NCI-H526 (cell line): ENCODE data around the gene PLEKHG4B.

Source experiments
- DNase-seq, 2 experiments: peaks; one replicate each; lab custom pipeline; 2025; lab: John Stamatoyannopoulos, UW

The PLEKHG4B gene

DNA sequence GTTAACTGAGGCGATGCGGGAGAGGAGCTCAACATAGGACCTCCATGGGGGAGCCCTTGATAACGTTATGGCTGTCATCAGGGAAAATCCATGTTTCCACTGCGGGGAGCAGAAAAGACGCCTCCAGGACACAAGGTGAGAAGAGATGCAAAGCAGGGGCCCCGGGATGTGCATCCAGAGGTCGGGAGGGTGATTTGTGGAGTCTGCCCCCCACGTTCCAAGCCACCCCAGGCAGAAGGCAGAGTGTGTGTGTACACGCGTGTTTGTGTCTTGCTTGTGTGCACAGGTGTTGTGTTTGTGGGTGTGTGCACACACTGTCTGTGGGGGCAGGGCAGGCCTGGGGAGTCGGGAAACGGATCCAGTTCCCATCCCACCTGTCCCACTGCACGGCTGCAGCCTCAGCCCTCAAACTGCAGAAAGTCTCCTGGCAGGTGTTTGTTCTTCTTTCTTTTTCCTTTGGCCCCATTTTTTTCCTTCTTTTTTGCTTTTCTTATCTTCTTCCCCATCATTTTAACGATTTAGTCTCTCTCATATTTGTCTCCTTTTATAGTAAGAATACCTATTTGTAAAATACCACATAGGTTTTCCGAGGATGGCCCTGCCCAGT is 17.4 kb upstream of the PLEKHG4B start:
- peak in 1 of 2 experiments; percentile 27 for DNase-seq

DNA sequence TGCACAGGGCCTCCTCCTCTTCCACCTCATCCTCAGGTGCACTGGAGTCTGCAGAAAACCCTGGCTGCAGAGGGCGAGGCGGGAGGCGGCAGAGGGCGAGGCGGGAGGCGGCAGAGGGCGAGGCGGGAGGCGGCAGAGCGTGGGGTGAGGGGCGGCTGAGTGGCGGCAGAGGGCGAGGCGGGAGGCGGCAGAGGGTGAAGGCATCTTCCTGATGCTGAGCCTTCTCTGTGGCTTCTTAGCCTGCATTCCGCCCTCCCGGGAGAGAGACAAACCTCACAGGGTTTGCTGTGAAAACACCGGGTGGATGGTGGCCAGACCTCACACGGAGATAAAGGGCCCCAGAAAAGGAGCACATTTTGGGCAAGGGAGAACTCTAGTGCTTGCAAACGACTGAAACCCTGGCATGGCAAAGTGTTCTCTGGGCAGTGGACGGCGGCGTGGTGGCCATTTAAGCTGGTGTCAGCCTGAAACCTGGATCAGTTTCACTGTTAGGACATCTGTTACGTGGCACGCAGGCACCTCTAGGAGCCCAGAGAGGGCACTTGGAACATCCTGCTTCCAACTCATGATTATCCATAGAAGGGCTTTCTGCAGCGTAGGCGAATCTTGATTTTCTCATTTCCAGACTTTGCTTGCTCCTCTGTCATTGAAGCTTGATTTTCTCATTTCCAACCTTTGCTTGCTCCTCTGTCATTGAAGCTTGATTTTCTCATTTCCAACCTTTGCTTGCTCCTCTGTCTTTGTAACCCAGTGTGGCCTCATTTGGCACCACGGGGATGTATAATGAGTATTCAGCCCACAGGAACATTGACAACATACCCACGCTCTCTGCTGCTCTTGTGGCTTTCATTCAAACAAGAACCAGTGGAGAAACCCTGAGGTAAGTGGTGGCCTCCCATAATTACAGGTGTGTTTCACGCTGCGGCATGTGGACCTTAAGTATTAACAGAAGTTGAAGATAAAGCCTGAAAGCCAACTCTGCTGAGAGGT is 16.3 kb upstream of the PLEKHG4B start:
- DNase-seq, result peak in 1 of 2 experiments; percentile 26

DNA sequence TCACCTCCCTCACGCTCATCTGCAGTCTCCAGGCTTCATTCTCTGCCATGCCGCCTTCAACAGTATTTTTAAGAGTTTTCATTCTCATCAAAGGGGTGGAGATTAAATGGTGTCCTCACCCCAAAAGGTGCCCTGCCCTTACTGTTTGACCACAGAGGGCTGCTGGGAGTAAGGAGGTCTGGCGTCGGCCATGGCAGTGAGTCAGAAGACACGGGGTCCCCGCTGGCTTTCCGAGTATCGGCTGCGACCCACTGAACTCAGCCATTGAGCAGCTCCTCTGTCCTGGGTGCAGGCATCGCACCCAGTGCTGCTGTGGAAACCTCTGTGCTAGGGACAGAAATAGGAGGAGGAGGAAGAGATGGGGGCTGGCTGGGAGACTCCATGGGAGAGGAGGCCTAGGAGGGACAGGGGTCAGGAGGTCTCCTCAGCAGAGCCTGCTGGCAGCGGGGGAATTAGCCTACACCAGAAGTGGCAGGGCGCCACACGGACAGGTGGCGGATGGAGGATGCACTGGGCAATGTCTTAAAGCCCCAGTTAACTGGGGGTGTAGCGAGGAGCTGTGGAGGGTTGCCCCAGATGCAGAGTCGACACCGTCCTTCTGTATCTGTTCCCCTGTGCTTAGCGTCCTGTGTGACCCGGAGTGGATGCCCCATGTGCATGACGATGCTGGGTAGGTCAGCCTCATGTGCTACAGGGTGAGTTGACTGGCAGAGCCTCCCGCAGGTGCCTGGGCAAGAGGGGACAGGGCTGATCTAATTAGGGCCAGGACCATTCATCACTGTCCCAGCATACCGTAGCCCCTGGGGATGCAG is 15.4 kb upstream of the PLEKHG4B start:
- no peak for DNase-seq

- no peak for DNase-seq
Measured at GRCh38 chr5:77170-77501, 14.8 kb upstream of the PLEKHG4B start.

DNA sequence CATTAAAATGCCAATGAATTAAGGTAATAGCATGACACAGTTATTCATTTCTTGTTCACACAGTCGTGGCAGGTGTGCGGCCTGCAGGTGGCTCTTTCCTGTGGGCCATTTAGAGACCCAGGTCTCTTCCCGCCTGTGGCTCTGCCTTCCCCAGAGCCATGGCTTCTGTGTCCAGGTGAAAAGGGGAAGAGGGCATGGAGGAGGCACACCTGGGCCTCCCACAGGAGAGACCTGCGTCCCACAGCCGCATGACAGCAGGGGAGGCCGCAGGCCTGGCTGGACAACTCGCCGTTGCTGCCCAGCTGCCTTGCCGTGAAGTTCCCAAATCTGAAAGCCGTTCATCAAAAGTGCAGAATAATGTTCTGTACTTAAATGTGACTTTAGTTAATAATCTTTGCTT is 14.4 kb upstream of the PLEKHG4B start:
- no peak for DNase-seq

DNA sequence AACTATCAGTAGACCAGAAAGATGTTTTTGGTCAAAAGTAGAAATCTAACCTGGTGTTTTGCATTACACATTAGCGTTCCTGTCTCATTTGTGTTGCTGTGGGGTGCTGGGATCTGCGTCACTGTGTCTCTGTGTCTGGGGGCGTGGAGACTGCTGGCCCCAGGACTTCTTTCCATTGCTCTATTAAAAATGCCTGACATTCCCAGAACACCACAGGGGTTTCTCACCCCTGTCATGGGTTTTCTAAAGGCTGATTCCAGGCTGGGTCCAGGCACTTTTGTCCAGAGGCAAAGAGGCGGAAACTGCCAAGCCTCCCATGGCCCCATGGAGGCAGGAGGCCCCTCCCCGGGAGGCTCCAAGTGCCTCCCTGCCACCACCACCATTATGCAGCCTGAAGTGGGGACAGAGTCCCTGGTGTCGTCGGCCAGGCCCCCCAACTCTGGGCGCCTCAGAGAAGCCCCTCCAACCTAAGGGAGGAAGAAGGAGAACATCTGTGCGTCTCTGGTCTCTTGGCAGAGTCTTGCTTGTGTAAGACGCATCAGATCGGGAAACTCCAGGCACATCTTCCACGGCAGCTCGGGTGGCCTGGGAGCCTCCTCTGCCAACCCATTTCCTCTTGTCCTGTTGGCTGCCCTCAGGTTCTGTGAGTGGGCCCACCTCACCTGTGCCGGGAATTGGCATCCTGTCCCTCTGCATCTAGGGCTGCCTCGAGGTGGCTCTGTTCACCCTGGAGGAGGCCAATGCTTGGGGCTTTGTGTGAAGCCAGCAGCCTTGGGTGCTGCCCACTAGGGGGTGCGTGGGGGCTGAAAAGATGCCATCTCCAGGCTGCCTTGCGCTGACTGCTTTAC is 13.8 kb upstream of the PLEKHG4B start:
- peak; percentile 70 to 87 for DNase-seq

DNA sequence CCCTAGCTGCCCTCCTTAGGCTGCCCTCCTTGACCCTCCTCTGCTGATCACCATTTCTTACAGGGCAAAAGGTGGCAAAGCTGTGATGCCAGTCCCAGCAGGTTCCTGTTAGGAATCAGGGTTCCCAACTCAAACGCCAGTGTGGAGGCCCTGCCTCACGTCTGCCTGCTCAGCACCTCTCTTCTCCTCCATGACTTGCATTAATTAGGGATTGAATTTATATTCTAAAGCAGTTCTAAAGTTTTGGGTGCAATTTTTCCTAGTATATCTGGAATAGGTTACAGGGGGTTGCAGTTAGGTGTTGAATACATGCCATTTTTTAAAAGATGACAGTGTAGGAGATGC is 13.2 kb upstream of the PLEKHG4B start:
- DNase-seq, result no peak

DNA sequence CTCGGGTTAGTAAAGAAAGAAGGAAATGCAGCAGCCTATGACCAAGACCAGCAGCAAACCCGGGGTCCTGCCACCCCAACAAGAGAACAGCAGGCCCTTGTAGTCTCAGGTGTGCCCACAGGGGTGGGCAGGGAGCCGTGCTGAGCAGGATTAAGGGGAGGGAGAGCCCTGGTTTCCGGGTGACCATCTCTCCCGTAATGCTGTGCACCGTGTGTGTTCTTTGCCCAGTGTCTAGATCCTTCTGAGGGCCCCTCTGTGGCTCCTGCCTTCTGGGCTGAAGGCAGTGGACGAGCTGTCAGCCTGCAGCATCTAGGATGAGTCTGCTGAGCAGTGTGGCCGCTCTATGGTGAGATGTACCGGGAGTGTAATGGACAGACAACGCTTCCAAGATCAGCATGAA is 12.7 kb upstream of the PLEKHG4B start:
- DNase-seq, result no peak

GRCh38 chr5:79821-80220 is 12.1 kb upstream of the PLEKHG4B start:
- no peak for DNase-seq

DNA sequence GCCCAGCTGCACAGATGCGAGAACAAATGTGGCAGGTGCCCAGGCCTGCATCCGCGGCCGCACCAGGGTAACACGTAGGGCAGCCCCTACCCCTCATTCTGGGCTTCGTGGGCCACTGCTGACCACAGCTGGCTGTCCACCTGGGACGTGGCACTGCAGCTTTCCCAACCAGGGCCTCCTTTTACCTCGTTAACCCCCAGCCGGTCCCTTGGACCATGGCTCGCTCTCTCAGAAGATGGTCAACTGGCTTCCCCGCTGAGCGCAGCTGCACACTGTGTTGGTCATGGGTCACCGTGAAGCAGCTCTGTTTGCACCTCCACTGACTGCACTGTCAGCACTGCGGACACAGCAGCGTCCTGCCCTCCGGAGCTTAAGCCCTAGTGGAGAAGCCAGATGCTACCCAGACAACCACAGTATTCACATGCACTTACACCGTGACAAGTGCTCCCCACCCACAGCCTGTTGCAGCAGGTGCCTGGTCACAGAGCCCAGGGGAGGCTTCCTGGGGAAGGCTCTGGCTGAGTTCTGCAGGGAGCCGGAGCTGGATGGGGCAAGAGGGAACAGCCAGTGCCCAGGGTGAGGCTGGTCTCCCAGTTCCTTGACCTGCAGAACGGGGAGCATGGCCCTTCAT is 10.5 kb upstream of the PLEKHG4B start:
- no peak for DNase-seq

DNA sequence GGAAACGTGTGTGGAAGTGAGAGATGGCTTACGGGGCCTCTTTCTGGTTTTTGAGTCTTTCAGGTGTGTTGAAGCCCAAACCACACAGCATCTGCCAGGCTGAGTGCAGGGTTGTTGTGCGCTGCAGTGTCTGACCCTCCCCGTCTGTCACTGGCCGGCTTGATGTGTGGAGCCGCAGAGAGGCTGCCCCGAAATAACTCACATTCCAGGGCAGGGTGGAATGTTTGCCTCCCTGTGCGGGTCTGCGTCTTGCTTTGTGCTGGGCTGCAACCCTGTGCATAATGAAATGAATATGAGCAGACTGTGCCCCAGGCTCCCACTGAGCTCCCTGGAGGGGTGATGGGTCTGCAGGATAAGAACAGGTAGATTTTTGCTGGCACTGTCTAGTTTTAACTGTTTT is 9.9 kb upstream of the PLEKHG4B start:
- no peak for DNase-seq

- DNase-seq, result no peak
Measured at GRCh38 chr5:82570-82969, 9.4 kb upstream of the PLEKHG4B start.

DNA sequence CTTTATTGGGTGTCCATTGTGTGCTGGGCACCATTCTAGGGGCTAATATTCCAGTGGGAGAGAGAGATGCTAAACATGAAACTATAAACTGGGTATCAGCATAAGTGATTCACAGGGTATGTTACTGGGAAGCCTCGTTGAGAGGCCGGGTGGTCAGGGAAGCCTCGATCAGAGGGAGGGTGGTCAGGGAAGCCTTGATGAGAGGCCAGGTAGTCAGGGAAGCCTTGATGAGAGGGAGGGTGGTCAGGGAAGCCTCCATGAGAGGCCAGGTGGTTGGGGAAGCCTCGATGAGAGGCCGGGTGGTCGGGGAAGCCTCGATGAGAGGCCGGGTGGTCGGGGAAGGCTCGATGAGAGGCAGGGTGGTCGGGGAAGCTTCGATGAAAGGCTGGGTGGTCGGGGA is 8.9 kb upstream of the PLEKHG4B start:
- DNase-seq, result no peak

DNA sequence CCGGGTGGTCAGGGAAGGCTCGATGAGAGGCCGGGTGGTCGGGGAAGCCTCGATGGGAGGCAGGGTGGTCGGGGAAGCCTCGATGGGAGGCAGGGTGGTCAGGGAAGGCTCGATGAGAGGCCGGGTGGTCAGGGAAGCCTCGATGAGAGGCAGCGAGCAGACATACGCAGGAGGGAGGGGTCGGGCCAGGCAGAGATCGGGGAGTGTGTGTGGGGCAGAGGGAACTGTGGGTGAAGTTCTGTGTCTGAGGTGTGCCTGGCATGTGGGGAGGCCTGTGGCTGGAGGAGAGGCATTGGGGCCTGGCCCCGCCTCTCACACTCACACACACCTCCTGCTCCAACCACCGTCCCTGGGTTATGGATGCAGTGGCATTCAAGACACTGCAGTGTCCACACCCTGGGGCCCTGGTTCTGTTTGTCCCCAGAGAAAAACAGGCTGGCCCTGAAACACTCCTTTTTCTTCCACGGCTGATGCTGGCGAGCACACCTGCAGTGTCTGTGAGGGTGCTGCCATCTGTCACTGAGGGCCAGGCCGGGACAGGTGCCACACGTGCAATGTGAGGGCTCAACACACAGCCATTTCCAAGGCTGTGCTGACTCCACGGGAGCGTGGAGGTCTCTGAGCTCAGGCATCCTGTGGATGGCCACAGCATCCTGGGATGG is 6.5 kb upstream of the PLEKHG4B start:
- no peak for DNase-seq

DNA sequence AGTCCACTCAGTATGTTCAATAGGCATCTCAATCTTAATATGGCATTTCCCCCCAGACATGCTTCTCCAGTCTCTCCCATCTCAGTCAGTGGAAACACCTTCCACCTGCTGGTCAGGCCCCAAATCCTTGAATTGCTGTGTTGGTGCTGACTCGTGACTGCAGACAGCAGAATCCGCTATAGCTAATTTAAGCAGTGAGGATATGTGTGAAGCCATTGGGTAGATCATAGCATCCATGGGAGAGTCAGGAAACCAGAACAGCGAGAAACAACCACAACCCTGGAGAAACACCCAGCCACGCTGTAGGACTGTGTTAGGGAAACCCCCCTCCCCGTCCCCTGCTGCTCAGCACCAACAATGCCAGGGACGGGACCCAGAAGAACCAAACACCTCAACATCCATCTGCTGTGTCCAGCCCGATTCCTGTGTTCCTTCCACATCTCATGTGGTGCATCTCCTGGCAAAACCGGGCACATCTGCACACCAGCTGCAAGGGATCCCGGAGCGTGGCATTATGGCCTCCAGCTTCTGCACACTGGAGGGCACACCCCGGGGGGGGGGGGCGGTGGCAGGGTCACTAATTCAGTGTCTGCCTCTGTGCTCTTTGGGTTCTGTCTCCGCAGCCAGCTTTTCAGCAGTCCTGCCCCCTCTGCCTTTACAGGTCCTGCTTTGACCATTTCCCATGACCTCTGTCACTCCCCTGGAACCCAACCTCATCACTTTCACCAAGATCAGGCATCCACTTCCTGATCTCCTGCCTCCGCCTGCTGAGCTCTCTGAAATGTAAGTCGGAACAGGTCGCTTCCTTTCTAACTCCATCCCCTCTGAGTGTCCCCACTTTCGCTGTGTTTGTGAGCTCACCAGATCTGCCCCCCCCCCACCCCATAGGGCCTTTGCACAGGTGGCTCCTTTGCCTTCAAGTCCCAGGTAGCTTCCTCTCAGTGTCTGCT is 2.4 kb upstream of the PLEKHG4B start:
- DNase-seq, result no peak

DNA sequence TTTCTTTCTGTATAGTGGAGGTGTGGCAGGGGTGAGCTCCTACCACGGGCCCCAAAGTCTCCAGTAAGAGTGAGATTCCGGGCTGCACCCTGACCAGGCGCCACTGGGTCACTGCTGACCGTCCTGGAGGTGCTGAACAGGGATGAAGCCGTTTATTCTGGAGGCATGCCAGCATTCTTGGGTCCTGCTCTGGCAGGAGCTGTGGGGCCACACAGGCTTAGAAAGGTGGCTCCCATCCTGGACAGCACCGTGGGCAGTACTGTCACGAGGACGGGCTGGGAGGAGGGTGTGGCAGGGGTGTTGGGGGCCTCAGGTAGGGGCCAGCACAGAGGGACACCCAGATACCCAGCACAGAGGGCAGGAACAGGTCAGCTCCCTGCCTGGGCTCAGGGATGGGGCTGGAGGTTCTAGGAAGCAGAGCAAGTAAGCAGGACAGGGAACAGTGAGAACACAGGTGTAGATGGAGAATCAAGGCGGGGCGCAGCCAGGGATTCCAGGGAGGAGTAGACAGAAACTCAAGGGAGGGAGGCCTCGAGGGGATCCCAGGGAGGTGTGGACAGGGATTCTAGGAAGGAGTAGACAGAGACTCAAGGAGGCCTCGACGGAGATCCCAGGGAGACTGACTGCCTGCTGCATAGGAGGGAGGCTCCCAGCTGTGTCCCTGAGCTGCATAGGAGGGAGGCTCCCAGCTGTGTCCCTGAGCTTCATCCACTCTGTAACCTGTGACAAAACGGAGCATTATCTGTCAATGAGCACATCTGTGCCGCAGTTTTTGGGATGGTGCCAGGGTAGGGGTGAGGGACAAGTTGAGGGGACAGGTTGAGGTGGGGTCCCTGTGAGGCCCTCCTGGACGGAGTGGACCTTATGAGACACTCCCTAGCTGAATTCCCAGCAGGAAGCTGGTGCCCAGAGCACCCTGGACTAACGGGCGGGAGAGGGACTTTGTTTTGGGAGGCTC is 1.1 kb upstream of the PLEKHG4B start:
- peak in 1 of 2 experiments; percentile 55 for DNase-seq

- peak in 1 of 2 experiments; percentile 26 for DNase-seq
Measured at GRCh38 chr5:92401-93220, 643 bp downstream of the PLEKHG4B start.
